ENCODE data around the gene TBC1D9.

The TBC1D9 gene

DNA sequence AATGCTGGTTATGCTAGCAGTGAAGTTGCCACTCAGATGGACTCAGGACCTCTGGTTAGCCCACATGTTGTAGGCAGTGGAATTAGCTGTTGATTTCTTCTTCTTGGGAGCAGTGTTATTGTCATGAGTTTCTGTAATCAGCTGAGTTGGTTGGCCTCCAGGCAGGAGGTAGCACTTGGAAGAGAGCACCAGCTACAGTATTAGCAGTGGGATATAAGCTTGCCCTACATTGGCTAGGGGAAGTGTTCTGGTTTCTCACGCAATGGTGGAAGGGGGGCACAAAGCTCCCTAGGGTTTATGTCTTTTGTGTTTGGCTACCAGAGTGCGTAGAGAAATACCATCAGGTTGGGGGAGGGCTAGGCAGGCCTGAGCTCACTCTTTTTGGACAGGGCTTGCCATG lies 153.5 kb downstream of the TBC1D9 start:
- H3K9me3 ChIP-seq (ENCODE audit: severe bottlenecking): peaks cover 3% of the 10 kb centered on the region
- DNase-seq (ENCODE audit: low spot score): no peak
- no peaks in the 10 kb centered on the region for H3K4me1 ChIP-seq (ENCODE audit: insufficient read depth, poor library complexity, severe bottlenecking)
- no peak overlapping the region for H3K4me3 ChIP-seq (ENCODE audit: severe bottlenecking)
- no peak overlapping the region for H3K27ac ChIP-seq (ENCODE audit: poor library complexity, severe bottlenecking)
- no peaks in the 10 kb centered on the region for H3K27me3 ChIP-seq (ENCODE audit: insufficient read depth, poor library complexity, severe bottlenecking)
- TF ChIP-seq CTCF (IDR thresholded peaks at IDR 0.05; ENCODE audit: poor library complexity, severe bottlenecking): no peak
- ATAC-seq (ENCODE audit: low read depth): no peak
- no peaks in the 10 kb centered on the region for H3K36me3 ChIP-seq (ENCODE audit: low read depth)

GRCh38 chr4:140600408-140600807 lies 155.8 kb downstream of the TBC1D9 start:
- DNase-seq (ENCODE audit: low spot score) (no peak), ATAC-seq (ENCODE audit: low read depth) (no peak)
- peaks cover 3% of the 10 kb centered on the region for H3K9me3 ChIP-seq (ENCODE audit: severe bottlenecking)
- H3K36me3 ChIP-seq (ENCODE audit: low read depth): no peaks in the 10 kb centered on the region
- no peak overlapping the region for H3K27ac ChIP-seq (ENCODE audit: poor library complexity, severe bottlenecking)
- no peaks in the 10 kb centered on the region for H3K27me3 ChIP-seq (ENCODE audit: insufficient read depth, poor library complexity, severe bottlenecking)
- H3K4me1 ChIP-seq (ENCODE audit: insufficient read depth, poor library complexity, severe bottlenecking): no peaks in the 10 kb centered on the region
- no peak overlapping the region for H3K4me3 ChIP-seq (ENCODE audit: severe bottlenecking)
- TF ChIP-seq CTCF (IDR thresholded peaks at IDR 0.05; ENCODE audit: poor library complexity, severe bottlenecking): no peak

GRCh38 chr4:140595065-140595464 lies 161.1 kb downstream of the TBC1D9 start:
- ATAC-seq (ENCODE audit: low read depth) (peak; percentile 96), DNase-seq (ENCODE audit: low spot score) (no peak)
- peak; percentile 66 for TF ChIP-seq CTCF (IDR thresholded peaks at IDR 0.05; ENCODE audit: poor library complexity, severe bottlenecking)
- Histone ChIP-seq H3K27ac (ENCODE audit: poor library complexity, severe bottlenecking) (no peak overlapping the region), H3K4me3 (ENCODE audit: severe bottlenecking) (no peak overlapping the region), H3K27me3 (ENCODE audit: insufficient read depth, poor library complexity, severe bottlenecking) (peaks cover 3% of the 10 kb centered on the region), H3K36me3 (ENCODE audit: low read depth) (no peaks in the 10 kb centered on the region), H3K4me1 (ENCODE audit: insufficient read depth, poor library complexity, severe bottlenecking) (no peaks in the 10 kb centered on the region), H3K9me3 (ENCODE audit: severe bottlenecking) (no peaks in the 10 kb centered on the region)

GRCh38 chr4:140584439-140584838 lies 171.7 kb downstream of the TBC1D9 start:
- H3K9me3 ChIP-seq (ENCODE audit: severe bottlenecking): no peaks in the 10 kb centered on the region
- no peaks in the 10 kb centered on the region for H3K36me3 ChIP-seq (ENCODE audit: low read depth)
- peaks cover 9% of the 10 kb centered on the region for H3K27me3 ChIP-seq (ENCODE audit: insufficient read depth, poor library complexity, severe bottlenecking)
- no peak overlapping the region for H3K4me3 ChIP-seq (ENCODE audit: severe bottlenecking)
- TF ChIP-seq CTCF (IDR thresholded peaks at IDR 0.05; ENCODE audit: poor library complexity, severe bottlenecking): no peak
- no peak overlapping the region for H3K27ac ChIP-seq (ENCODE audit: poor library complexity, severe bottlenecking)
- H3K4me1 ChIP-seq (ENCODE audit: insufficient read depth, poor library complexity, severe bottlenecking): no peaks in the 10 kb centered on the region
- ATAC-seq (ENCODE audit: low read depth) (no peak), DNase-seq (ENCODE audit: low spot score) (no peak)

DNA sequence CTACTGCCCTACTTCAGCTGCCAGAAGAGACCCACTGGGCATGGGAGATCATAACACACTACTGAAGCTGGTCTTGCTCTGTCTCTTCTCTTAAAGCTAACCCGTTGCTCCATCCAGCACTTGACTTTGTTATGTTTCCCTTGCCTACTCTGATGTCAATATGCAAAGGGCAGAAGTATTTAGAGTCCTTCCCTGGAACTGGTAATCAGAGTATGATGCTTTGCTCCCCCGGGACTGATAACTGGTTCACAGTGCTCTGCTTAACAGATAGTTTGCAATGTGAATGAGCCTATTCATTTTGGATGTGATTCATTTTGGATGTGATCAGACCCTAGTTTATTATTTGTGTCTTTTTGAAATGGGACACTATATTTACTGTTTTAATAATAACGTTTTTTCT lies 175.1 kb downstream of the TBC1D9 start:
- Histone ChIP-seq H3K9me3 (ENCODE audit: severe bottlenecking) (no peaks in the 10 kb centered on the region), H3K4me1 (ENCODE audit: insufficient read depth, poor library complexity, severe bottlenecking) (no peaks in the 10 kb centered on the region), H3K27ac (ENCODE audit: poor library complexity, severe bottlenecking) (no peak overlapping the region), H3K4me3 (ENCODE audit: severe bottlenecking) (no peak overlapping the region), H3K36me3 (ENCODE audit: low read depth) (no peaks in the 10 kb centered on the region), H3K27me3 (ENCODE audit: insufficient read depth, poor library complexity, severe bottlenecking) (peaks cover 25% of the 10 kb centered on the region)
- ATAC-seq (ENCODE audit: low read depth) (no peak), DNase-seq (ENCODE audit: low spot score) (no peak)
- TF ChIP-seq CTCF (IDR thresholded peaks at IDR 0.05; ENCODE audit: poor library complexity, severe bottlenecking): no peak

All from RWPE2 (cell line).